Mammary epithelial cell (primary cell): ENCODE results near the gene LAG3.

Source experiments
- CTCF ChIP-seq, 2 donors: IDR thresholded peaks in 1 of 2; conservative IDR thresholded peaks in 1 of 2; 2 replicates each; pipeline ENCODE4 v1.5.1; 2011 to 2012; ENCODE audit warnings: inconsistent platforms in 2 of 2, low read length in 2 of 2, mild to moderate bottlenecking in 2 of 2, control low read depth in 1 of 2, low read depth in 1 of 2; ENCODE audit not compliant: insufficient read depth in 1 of 2; ENCODE audit errors: extremely low read depth in 1 of 2
- EZH2 ChIP-seq: IDR thresholded peaks from 2 replicates; pipeline ENCODE4 v1.6.1; 2012; ENCODE audit warnings: low read length, inconsistent platforms, borderline replicate concordance

- no peak for TF ChIP-seq CTCF (conservative IDR thresholded peaks at IDR 0.05 in 1 of 2, IDR thresholded peaks at IDR 0.05 in 1 of 2; ENCODE audit: extremely low read depth in 1 of 2, insufficient read depth in 1 of 2, low read depth in 1 of 2, low read length in 2 of 2)
- no peak for TF ChIP-seq EZH2
These were observed 3.2 kb downstream of the LAG3 start for GRCh38 chr12:6775185-6776174.
